Trophoblast cell (in vitro differentiated cells and primary cell): ENCODE results near the gene RNPS1.
"Not testable (repeated sequence)": the region's sequence is repeated elsewhere in the genome, so short reads cannot be mapped to it uniquely, and the experiment has no call there.

Experiments
- DNase-seq, 2 donors: peaks; one replicate each; pipeline ENCODE4 v3.0.0-alpha.2; 2016
- H2AFZ ChIP-seq: 2 replicates; pipeline ENCODE4 v1.6.1; 2013; ENCODE audit warnings: low read length, moderate library complexity, mild to moderate bottlenecking; ENCODE audit not compliant: insufficient read depth, poor library complexity
- H2AK5ac ChIP-seq: 2 replicates; pipeline ENCODE4 v1.6.1; 2013; ENCODE audit warnings: mild to moderate bottlenecking, low read length
- H2BK120ac ChIP-seq: 2 replicates; pipeline ENCODE4 v1.6.1; 2013; ENCODE audit warnings: low read length, mild to moderate bottlenecking, moderate library complexity; ENCODE audit not compliant: insufficient read depth, poor library complexity
- H2BK12ac ChIP-seq: 2 replicates; pipeline ENCODE4 v1.6.1; 2013; ENCODE audit warnings: mild to moderate bottlenecking, low read length, moderate library complexity
- H2BK5ac ChIP-seq: 2 replicates; pipeline ENCODE4 v1.6.1; 2013; ENCODE audit warnings: low read length, low read depth, moderate library complexity, mild to moderate bottlenecking; ENCODE audit not compliant: poor library complexity
- H3K14ac ChIP-seq: 2 replicates; pipeline ENCODE4 v1.6.1; 2013; ENCODE audit warnings: mild to moderate bottlenecking, low read length
- H3K18ac ChIP-seq: 2 replicates; pipeline ENCODE4 v1.6.1; 2013; ENCODE audit warnings: mild to moderate bottlenecking, low read length
- H3K23ac ChIP-seq: 2 replicates; pipeline ENCODE4 v1.6.1; 2013; ENCODE audit warnings: low read length
- H3K27ac ChIP-seq: 2 replicates; pipeline ENCODE4 v1.5.1; 2013; ENCODE audit warnings: low read depth, mild to moderate bottlenecking, inconsistent platforms, low read length, moderate library complexity
- H3K27me3 ChIP-seq: 2 replicates; pipeline ENCODE4 v1.6.1; 2013; ENCODE audit warnings: inconsistent platforms, mild to moderate bottlenecking, low read length, moderate library complexity; ENCODE audit not compliant: insufficient read depth
- H3K36me3 ChIP-seq, 2 experiments: 1 replicate in 1 of 2; 2 replicates in 1 of 2; pipeline ENCODE4 v1.6.1; 2013; ENCODE audit warnings: low read length in 2 of 2, mild to moderate bottlenecking in 2 of 2, moderate library complexity in 1 of 2; ENCODE audit not compliant: insufficient read depth in 2 of 2, control insufficient read depth in 1 of 2
- H3K4ac ChIP-seq: 2 replicates; pipeline ENCODE4 v1.6.1; 2013; ENCODE audit warnings: low read depth, mild to moderate bottlenecking, low read length, moderate library complexity
- H3K4me1 ChIP-seq, 2 experiments: 1 replicate in 1 of 2; 2 replicates in 1 of 2; pipeline ENCODE4 v1.6.1; 2013; ENCODE audit warnings: low read length in 2 of 2, mild to moderate bottlenecking in 2 of 2, moderate library complexity in 1 of 2; ENCODE audit not compliant: insufficient read depth in 2 of 2, control insufficient read depth in 1 of 2
- H3K4me2 ChIP-seq: 2 replicates; pipeline ENCODE4 v1.6.1; 2013; ENCODE audit warnings: inconsistent platforms, mild to moderate bottlenecking, low read length, moderate library complexity
- H3K4me3 ChIP-seq: 2 replicates; pipeline ENCODE4 v1.5.1; 2013; ENCODE audit warnings: mild to moderate bottlenecking, low read depth, low read length, inconsistent platforms
- H3K79me1 ChIP-seq: one replicate; pipeline ENCODE4 v1.6.1; 2013; ENCODE audit warnings: low read length
- H3K79me2 ChIP-seq: 2 replicates; pipeline ENCODE4 v1.6.1; 2013; ENCODE audit warnings: low read length, mild to moderate bottlenecking; ENCODE audit not compliant: control insufficient read depth, insufficient read depth, poor library complexity
- H3K9ac ChIP-seq: 2 replicates; pipeline ENCODE4 v1.6.1; 2013; ENCODE audit warnings: mild to moderate bottlenecking, low read length
- H3K9me3 ChIP-seq: 2 replicates; pipeline ENCODE4 v1.6.1; 2013; ENCODE audit warnings: low read depth, mild to moderate bottlenecking, control low read depth, inconsistent platforms, low read length; ENCODE audit not compliant: insufficient read depth
- H4K12ac ChIP-seq: 2 replicates; pipeline ENCODE4 v1.6.1; 2013; ENCODE audit warnings: low read depth, mild to moderate bottlenecking, low read length, moderate library complexity
- H4K8ac ChIP-seq: 2 replicates; pipeline ENCODE4 v1.6.1; 2013; ENCODE audit warnings: low read depth, mild to moderate bottlenecking, low read length, moderate library complexity
- H4K91ac ChIP-seq: one replicate; pipeline ENCODE4 v1.6.1; 2013; ENCODE audit warnings: low read depth, mild to moderate bottlenecking, low read length, moderate library complexity
- WGBS: extraction: QIAGEN DNeasy Blood & Tissue Kit; methylation state at CpG from one replicate; pipeline ENCODE4 v1.1.7; 2013; ENCODE audit warnings: missing lambda C conversion rate; ENCODE audit not compliant: insufficient read length, insufficient coverage; ENCODE audit errors: extremely low coverage; 5-methylcytosine and 5-hydroxymethylcytosine counted together

RNPS1 gene

GRCh38 chr16:2271848-2272461 is 4.0 kb upstream of the RNPS1 start:
- Histone ChIP-seq H3K79me2 (peaks cover 16% of the 10 kb centered on the region), H3K79me1 (peaks cover 15% of the 10 kb centered on the region), H3K18ac (no peak overlapping the region), H3K9me3 (no peaks in the 10 kb centered on the region), H2BK12ac (no peak overlapping the region), H3K4me2 (no peak overlapping the region), H3K27ac (no peak overlapping the region), H4K8ac (no peak overlapping the region), H2BK120ac (no peak overlapping the region), H3K4me3 (no peak overlapping the region), H3K14ac (no peak overlapping the region), H3K4me1 (peaks cover 3 to 7% of the 10 kb centered on the region in 2 experiments), H4K91ac (no peak overlapping the region), H4K12ac (no peak overlapping the region), H3K23ac (no peak overlapping the region), H3K9ac (no peak overlapping the region), H2AFZ (no peak overlapping the region), H3K4ac (no peak overlapping the region), H3K27me3 (no peaks in the 10 kb centered on the region), H2BK5ac (no peak overlapping the region), H3K36me3 (peaks cover 0 to 5% of the 10 kb centered on the region in 2 experiments), H2AK5ac (no peak overlapping the region)
- DNase-seq, result no peak
- WGBS, result no CpG with 5 or more reads among the region's 14 CpGs

GRCh38 chr16:2270588-2271470 is 2.9 kb upstream of the RNPS1 start:
- no peak for DNase-seq
- Histone ChIP-seq H4K8ac (no peak overlapping the region), H3K27ac (no peak overlapping the region), H3K9me3 (no peaks in the 10 kb centered on the region), H3K36me3 (peaks cover 2 to 7% of the 10 kb centered on the region in 2 experiments), H3K4me2 (no peak overlapping the region), H3K4me1 (peaks cover 3 to 9% of the 10 kb centered on the region in 2 experiments), H3K23ac (no peak overlapping the region), H4K91ac (no peak overlapping the region), H2BK120ac (no peak overlapping the region), H3K79me1 (peaks cover 15% of the 10 kb centered on the region), H2BK5ac (no peak overlapping the region), H2AK5ac (no peak overlapping the region), H3K4me3 (no peak overlapping the region), H4K12ac (no peak overlapping the region), H2AFZ (no peak overlapping the region), H3K9ac (no peak overlapping the region), H3K4ac (no peak overlapping the region), H3K79me2 (peaks cover 21% of the 10 kb centered on the region), H3K27me3 (no peaks in the 10 kb centered on the region), H3K18ac (no peak overlapping the region), H2BK12ac (no peak overlapping the region), H3K14ac (no peak overlapping the region)
- WGBS, result no CpG with 5 or more reads among the region's 15 CpGs

- H3K4me2 ChIP-seq, result no peak overlapping the region
- H3K9me3 ChIP-seq, result no peaks in the 10 kb centered on the region
- H3K27ac ChIP-seq, result no peak overlapping the region
- H2BK120ac ChIP-seq, result no peak overlapping the region
- no peak overlapping the region for H3K18ac ChIP-seq
- H3K4ac ChIP-seq, result no peak overlapping the region
- H3K9ac ChIP-seq, result no peak overlapping the region
- DNase-seq, result no peak
- no peak overlapping the region for H3K4me3 ChIP-seq
- H3K79me1 ChIP-seq, result peaks cover 15% of the 10 kb centered on the region
- H3K4me1 ChIP-seq, result peaks cover 3 to 9% of the 10 kb centered on the region in 2 experiments
- H4K12ac ChIP-seq, result no peak overlapping the region
- H2BK12ac ChIP-seq, result no peak overlapping the region
- H3K27me3 ChIP-seq, result no peaks in the 10 kb centered on the region
- no peak overlapping the region for H3K14ac ChIP-seq
- no peak overlapping the region for H3K23ac ChIP-seq
- peaks cover 24% of the 10 kb centered on the region for H3K79me2 ChIP-seq
- no peak overlapping the region for H2AK5ac ChIP-seq
- WGBS, result no CpG with 5 or more reads among the region's 9 CpGs
- no peak overlapping the region for H4K8ac ChIP-seq
- no peak overlapping the region for H2AFZ ChIP-seq
- H2BK5ac ChIP-seq, result no peak overlapping the region
- peaks cover 2 to 8% of the 10 kb centered on the region in 2 experiments for H3K36me3 ChIP-seq
- H4K91ac ChIP-seq, result no peak overlapping the region
Observed at GRCh38 chr16:2270070-2270462, 2.1 kb upstream of the RNPS1 start.

GRCh38 chr16:2267505-2267912 is 417 bp downstream of the RNPS1 start:
- Histone ChIP-seq H2BK120ac (peak overlapping the region; percentile 94), H3K14ac (peak overlapping the region; percentile 95), H2AK5ac (peak overlapping the region; percentile 95), H4K91ac (peak overlapping the region; percentile 93), H3K18ac (peak overlapping the region; percentile 95), H4K8ac (peak overlapping the region; percentile 88), H3K9ac (peak overlapping the region; percentile 83), H2BK5ac (peak overlapping the region; percentile 97), H3K36me3 (peaks cover 20 to 26% of the 10 kb centered on the region in 2 experiments), H4K12ac (peak overlapping the region; percentile 67), H2AFZ (peak overlapping the region; percentile 74), H3K79me1 (peaks cover 15% of the 10 kb centered on the region), H3K4me2 (peak overlapping the region; percentile 100), H3K27ac (peak overlapping the region; percentile 96), H3K4ac (peak overlapping the region; percentile 97), H3K4me3 (peak overlapping the region; percentile 88), H3K79me2 (peaks cover 32% of the 10 kb centered on the region)
- H3K23ac ChIP-seq, DNase-seq, H3K27me3 ChIP-seq, H2BK12ac ChIP-seq, H3K4me1 ChIP-seq, H3K9me3 ChIP-seq: not testable (repeated sequence)
- no CpG with 5 or more reads among the region's 54 CpGs for WGBS
